ENCODE results near the gene FJX1.

Gene FJX1

GRCh38 chr11:35605706-35606105 is 12.6 kb upstream of the FJX1 start:
- DNase-seq (ENCODE audit: extremely low read depth in 1 of 2, low read depth in 1 of 2) = no peak

- no peak for DNase-seq (ENCODE audit: extremely low read depth in 1 of 2, low read depth in 1 of 2)
These were observed 12.1 kb upstream of the FJX1 start for GRCh38 chr11:35606206-35606605.

GRCh38 chr11:35608502-35608901 is 9.8 kb upstream of the FJX1 start:
- DNase-seq (ENCODE audit: extremely low read depth in 1 of 2, low read depth in 1 of 2) = no peak

- DNase-seq (ENCODE audit: extremely low read depth in 1 of 2, low read depth in 1 of 2) = no peak
These were observed 8.6 kb upstream of the FJX1 start for GRCh38 chr11:35609656-35610055.

- DNase-seq (ENCODE audit: extremely low read depth in 1 of 2, low read depth in 1 of 2) = no peak
These were observed 7.6 kb upstream of the FJX1 start for GRCh38 chr11:35610631-35611030.

- no peak for DNase-seq (ENCODE audit: extremely low read depth in 1 of 2, low read depth in 1 of 2)
These were observed 6.5 kb upstream of the FJX1 start for GRCh38 chr11:35611741-35612140.

GRCh38 chr11:35614939-35615569 is 3.2 kb upstream of the FJX1 start:
- no peak for DNase-seq (ENCODE audit: extremely low read depth in 1 of 2, low read depth in 1 of 2)

GRCh38 chr11:35615921-35616900 is 2.0 kb upstream of the FJX1 start:
- no peak for DNase-seq (ENCODE audit: extremely low read depth in 1 of 2, low read depth in 1 of 2)

GRCh38 chr11:35617316-35617686 is 959 bp upstream of the FJX1 start:
- no peak for DNase-seq (ENCODE audit: extremely low read depth in 1 of 2, low read depth in 1 of 2)

GRCh38 chr11:35618497-35619115 is 346 bp downstream of the FJX1 start:
- no peak for DNase-seq (ENCODE audit: extremely low read depth in 1 of 2, low read depth in 1 of 2)

GRCh38 chr11:35619116-35619854 is 1.0 kb downstream of the FJX1 start:
- no peak for DNase-seq (ENCODE audit: extremely low read depth in 1 of 2, low read depth in 1 of 2)

GRCh38 chr11:35619855-35620640 is 1.8 kb downstream of the FJX1 start:
- DNase-seq (ENCODE audit: extremely low read depth in 1 of 2, low read depth in 1 of 2) = no peak

GRCh38 chr11:35620795-35621194 is 2.5 kb downstream of the FJX1 start:
- no peak for DNase-seq (ENCODE audit: extremely low read depth in 1 of 2, low read depth in 1 of 2)

- no peak for DNase-seq (ENCODE audit: extremely low read depth in 1 of 2, low read depth in 1 of 2)
These were observed 3.4 kb downstream of the FJX1 start for GRCh38 chr11:35621620-35622019.

GRCh38 chr11:35622070-35622469 is 3.8 kb downstream of the FJX1 start:
- DNase-seq (ENCODE audit: extremely low read depth in 1 of 2, low read depth in 1 of 2) = no peak

- DNase-seq (ENCODE audit: extremely low read depth in 1 of 2, low read depth in 1 of 2) = no peak
These were observed 5.4 kb downstream of the FJX1 start for GRCh38 chr11:35623621-35624168.

- DNase-seq (ENCODE audit: extremely low read depth in 1 of 2, low read depth in 1 of 2) = no peak
These were observed 6.1 kb downstream of the FJX1 start for GRCh38 chr11:35624316-35624715.

GRCh38 chr11:35624781-35625180 is 6.5 kb downstream of the FJX1 start:
- DNase-seq (ENCODE audit: extremely low read depth in 1 of 2, low read depth in 1 of 2) = no peak

- DNase-seq (ENCODE audit: extremely low read depth in 1 of 2, low read depth in 1 of 2) = no peak
These were observed 8.2 kb downstream of the FJX1 start for GRCh38 chr11:35626501-35626900.

GRCh38 chr11:35629511-35629910 is 11.3 kb downstream of the FJX1 start:
- DNase-seq (ENCODE audit: extremely low read depth in 1 of 2, low read depth in 1 of 2) = no peak
